ENCODE results near the gene CLDN4.
"Not testable (repeated sequence)": the region's sequence is repeated elsewhere in the genome, so short reads cannot be mapped to it uniquely, and the experiment has no call there.

The CLDN4 gene

GRCh38 chr7:73823873-73824592 is 6.8 kb upstream of the CLDN4 start:
- no peak for DNase-seq (ENCODE audit: low read depth)

GRCh38 chr7:73824986-73825385 is 5.8 kb upstream of the CLDN4 start:
- no peak for DNase-seq (ENCODE audit: low read depth)

- DNase-seq (ENCODE audit: low read depth): no peak
Observed at GRCh38 chr7:73827567-73828106, 3.2 kb upstream of the CLDN4 start.

DNA sequence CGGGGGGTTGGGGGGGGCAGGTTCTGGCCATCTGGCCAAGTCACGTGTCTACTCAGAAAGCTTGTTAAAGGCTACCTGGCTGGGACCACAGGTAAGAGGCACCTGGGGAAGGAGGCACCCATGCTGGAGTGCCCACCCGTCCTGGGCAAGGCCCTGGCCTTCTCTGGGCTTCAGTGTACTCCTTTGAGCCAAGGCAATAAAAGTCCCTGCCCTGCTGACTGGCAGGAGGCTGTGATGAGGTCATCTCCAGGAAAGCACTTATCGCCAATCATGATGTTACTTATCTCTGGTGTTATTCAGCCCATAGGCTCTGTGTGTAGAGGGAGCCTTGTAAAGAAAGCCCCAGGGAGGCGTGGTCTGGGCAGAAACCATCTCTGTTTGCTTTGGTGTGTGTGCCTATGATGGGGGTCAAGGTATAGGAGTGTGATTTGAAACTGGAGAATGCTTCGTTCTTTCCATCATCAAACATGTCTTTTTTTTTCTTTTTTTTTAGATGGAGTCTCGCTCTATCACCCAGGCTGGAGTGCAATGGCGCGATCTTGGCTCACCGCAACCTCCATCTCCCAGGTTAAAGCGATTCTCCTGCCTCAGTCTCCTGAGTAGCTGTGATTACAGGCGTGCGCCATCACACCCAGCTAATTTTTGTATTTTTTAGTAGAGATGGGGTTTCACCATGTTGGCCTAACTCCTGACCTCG is 2.5 kb upstream of the CLDN4 start:
- peak; percentile 79 for DNase-seq (ENCODE audit: low read depth)

GRCh38 chr7:73828972-73829371 is 1.8 kb upstream of the CLDN4 start:
- DNase-seq (ENCODE audit: low read depth): no peak

DNA sequence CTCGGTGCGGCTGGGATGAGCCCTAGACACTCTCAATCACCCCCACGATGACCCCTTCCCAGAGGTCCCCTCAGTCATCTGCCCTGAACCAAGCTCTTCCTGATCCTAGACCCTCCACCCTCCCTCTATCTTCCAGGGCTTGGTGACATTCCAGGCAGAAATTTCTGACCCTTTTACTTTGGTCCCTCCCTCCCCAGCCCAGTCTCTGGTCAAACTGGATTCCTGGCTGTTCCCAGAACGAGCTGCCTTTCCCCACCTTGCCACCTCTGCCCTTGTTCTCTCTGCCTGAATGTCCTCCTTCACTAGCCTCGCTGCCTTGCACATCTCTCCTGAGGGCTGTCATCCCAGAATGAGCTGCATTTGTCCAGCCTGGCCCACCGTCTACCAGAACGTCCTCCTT is 1.3 kb upstream of the CLDN4 start:
- no peak for DNase-seq (ENCODE audit: low read depth)

- DNase-seq (ENCODE audit: low read depth): no peak
Observed at GRCh38 chr7:73829921-73830680, 695 bp upstream of the CLDN4 start.

DNA sequence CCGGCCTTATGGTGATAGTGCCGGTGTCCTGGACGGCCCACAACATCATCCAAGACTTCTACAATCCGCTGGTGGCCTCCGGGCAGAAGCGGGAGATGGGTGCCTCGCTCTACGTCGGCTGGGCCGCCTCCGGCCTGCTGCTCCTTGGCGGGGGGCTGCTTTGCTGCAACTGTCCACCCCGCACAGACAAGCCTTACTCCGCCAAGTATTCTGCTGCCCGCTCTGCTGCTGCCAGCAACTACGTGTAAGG is 713 bp downstream of the CLDN4 start:
- no peak for DNase-seq (ENCODE audit: low read depth)

GRCh38 chr7:73831834-73832651 is 1.2 kb downstream of the CLDN4 start:
- DNase-seq (ENCODE audit: low read depth): no peak

DNA sequence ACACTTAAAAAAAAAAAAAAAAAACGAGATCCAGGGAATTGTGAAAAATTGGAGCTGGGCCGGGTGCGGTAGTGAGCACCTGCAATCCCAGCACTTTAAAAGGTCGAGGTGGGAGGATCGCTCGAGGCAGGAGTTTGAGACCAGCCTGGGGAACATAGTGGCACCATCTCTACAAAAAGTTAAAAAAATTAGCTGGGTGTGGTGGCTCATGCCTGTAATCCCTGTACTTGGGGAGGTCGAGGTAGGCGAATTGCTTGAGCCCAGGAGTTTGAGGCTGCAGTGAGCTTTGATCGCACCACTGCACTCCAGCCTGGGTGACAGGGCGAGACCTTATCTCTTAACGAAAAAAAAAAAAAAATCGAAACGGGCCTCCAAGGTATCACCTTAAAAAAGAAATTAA is 2.0 kb downstream of the CLDN4 start:
- no peak for DNase-seq (ENCODE audit: low read depth)

DNA sequence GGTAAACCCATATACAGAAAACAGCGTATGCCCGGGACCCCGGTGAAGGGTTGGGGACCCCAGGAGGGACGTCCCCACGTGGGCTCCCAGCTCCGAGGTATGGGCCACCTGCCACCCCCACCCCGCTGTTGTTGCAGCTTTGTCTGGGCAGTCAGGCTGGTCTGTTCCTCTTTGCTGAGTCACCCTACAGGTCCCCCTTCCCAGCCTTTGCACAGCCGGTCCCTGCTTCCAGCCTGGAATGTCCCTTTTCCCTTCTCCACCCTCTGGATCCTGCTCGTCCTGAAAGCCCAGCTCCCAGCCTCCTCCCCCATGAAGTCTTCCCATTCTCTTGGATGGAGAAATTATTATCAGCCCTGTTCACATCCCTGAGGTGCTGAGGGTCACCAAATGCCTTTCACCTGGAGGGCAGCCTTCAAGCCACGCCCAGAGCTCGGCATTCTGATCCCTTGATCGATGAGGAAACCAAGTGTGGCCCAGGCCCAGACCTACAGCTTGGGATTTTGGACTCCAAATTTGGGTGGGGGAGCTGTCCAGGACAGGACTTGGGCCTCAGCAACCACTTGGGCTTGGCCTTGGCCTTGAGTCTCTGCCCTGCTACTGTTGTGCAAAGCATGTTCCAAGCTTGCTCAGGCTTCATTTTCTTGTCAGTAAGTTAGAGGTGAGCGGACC is 2.6 kb downstream of the CLDN4 start:
- DNase-seq (ENCODE audit: low read depth): no peak

DNA sequence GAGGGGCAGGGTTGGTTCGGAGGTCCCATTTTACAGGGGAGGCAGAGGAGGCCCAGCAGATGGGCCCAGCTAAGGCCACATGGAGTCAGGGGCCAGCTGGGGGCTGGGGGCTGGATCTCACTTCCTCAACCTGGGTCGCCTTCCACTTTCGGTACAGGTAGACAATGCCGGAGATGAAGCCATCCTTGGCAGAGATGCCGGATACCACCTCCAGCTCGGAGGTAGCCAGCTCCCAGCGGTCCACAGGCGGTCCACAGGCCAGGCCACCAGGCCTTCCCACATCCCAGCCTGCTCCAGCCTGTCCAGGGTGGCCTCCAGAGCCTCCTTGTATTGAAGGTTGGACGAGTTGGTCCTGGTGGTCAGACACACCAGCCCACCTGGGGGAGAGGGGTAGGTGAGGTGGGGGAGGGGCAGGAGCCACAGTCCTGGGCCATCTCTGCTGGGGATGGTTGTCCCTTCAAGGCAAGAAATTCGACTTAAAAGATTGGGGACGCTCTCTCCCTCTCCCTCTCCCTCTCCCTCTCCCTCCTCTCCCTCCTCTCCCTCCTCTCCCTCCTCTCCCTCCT is 3.9 kb downstream of the CLDN4 start:
- no peak for DNase-seq (ENCODE audit: low read depth)

GRCh38 chr7:73837167-73837566 is 6.4 kb downstream of the CLDN4 start:
- DNase-seq (ENCODE audit: low read depth): not testable (repeated sequence)

GRCh38 chr7:73838642-73839041 is 7.8 kb downstream of the CLDN4 start:
- no peak for DNase-seq (ENCODE audit: low read depth)

DNA sequence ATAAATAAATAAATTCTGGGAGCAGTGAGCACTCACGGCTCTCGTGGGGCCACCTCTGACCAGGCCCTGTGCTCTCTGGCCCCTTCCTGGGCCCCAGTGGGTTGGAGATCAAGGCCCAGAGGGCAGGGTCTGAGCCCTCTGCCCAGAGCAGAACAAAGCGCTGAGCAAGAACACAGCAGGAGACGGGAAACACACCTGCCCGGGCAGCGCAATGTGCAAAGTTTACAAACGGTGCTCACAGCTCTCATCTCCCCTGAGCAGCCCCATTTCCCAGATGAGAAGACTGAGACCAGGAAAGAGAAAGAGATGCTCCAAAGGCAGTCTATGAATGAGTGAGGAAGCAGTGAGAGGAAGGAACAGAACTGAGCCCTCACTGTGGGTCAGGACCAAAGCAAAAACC is 8.5 kb downstream of the CLDN4 start:
- DNase-seq (ENCODE audit: low read depth): no peak

DNA sequence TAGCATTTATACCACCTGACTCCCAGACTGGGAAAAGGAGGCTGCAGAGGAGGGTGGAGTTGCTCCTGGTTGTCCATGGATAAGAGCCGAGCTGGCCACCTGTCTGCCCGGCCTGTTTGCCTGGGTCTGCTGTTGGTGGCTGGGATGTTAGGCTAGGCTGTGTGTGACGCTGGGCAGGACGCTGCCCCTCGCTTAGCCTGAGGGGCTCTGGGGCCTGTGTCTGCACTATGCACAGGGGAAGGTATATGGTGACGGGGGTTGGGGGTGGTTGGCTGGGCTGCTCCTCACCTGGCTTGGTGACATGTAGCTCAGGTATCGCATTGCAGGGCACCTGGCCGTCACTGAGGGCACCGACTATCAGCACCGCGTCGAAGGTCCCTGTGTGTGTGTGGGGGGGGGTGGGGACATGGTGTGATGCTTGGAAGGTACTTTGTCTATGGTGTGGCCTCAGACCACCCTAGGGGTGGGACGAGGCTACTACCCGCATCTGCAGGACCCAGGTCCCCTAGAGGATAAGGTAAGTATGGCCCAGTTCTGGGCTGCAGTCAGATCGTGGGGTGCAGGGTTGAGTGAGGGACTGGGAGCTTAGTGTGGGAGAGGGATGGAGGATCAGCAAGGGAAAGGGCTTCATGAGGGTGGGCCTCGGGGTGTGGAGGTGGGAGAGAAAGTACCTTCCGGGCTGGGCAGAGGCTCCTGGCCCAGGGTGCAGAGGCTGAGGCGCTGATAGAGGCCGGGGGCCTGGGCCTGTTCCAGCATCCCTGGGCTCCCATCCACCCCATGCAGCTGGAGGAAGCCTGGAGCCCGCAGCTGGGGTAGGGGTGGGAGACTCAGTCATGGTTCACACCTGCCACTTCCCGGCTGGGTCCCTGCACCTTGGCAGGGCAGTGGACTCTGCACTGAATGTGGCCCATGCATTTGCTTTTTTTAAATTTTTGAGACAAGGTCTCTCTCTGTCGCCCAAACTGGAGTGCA is 9.2 kb downstream of the CLDN4 start:
- peak; percentile 33 for DNase-seq (ENCODE audit: low read depth)

GRCh38 chr7:73840715-73841379 is 10.1 kb downstream of the CLDN4 start:
- no peak for DNase-seq (ENCODE audit: low read depth)

- no peak for DNase-seq (ENCODE audit: low read depth)
Observed at GRCh38 chr7:73841689-73842066, 10.9 kb downstream of the CLDN4 start.
